ENCODE results near the gene YIPF1.
"Not testable (repeated sequence)": the region's sequence is repeated elsewhere in the genome, so short reads cannot be mapped to it uniquely, and the experiment has no call there.

Gene YIPF1

DNA sequence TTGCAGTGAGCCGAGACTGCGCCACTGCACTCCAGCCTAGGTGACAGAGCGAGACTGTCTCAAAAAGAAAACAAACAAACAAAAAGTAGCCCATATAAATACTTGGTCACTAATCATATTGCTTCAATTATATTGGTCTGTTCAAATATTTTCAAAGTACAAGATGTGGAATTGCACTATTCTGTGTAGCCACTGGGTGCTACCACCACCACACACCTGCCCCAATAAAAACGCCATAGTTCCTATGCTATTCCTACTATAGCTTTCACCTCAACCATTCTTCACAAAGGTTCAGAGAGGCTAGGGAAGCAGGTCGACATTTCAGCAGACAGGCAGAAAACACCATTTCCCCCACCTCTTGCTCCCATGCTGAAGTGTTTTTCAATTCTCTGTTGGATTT lies 68.2 kb downstream of the YIPF1 start:
- DNase-seq (ENCODE audit: insufficient read length, low spot score) (no peak), FAIRE-seq (no peak)
- TF ChIP-seq CTCF (IDR thresholded peaks at IDR 0.05; ENCODE audit: insufficient read depth, missing control alignments), result no peak

GRCh38 chr1:53819387-53819786 lies 70.2 kb downstream of the YIPF1 start:
- FAIRE-seq (no peak), DNase-seq (ENCODE audit: insufficient read length, low spot score) (no peak)
- no peak for TF ChIP-seq CTCF (IDR thresholded peaks at IDR 0.05; ENCODE audit: insufficient read depth, missing control alignments)

GRCh38 chr1:53816584-53816983 lies 73.0 kb downstream of the YIPF1 start:
- DNase-seq (ENCODE audit: insufficient read length, low spot score); FAIRE-seq: not testable (repeated sequence)

GRCh38 chr1:53815484-53815883 lies 74.1 kb downstream of the YIPF1 start:
- not testable (repeated sequence) for DNase-seq (ENCODE audit: insufficient read length, low spot score); FAIRE-seq

GRCh38 chr1:53811414-53811851 lies 78.2 kb downstream of the YIPF1 start:
- no peak for DNase-seq (ENCODE audit: insufficient read length, low spot score)

DNA sequence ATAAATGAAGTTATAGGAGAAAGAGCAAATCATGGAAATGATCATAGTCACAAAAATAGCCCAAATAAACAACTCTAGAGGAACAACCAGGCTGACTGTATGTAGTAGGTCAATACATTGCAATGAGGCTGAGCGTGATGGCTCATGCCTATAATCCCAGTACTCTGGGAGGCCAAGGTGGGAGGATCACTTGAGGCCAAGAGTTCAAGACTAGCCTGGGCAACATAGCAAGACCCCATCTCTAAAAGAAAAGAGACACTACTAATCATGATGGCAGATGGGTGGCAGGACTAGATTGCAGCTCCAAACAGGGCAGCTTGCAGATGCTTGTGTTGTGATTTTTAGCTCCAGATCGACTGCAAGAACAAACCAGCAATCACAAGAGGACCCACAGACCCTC lies 79.1 kb downstream of the YIPF1 start:
- FAIRE-seq (no peak), DNase-seq (ENCODE audit: insufficient read length, low spot score) (no peak)
- no peak for TF ChIP-seq CTCF (IDR thresholded peaks at IDR 0.05; ENCODE audit: insufficient read depth, missing control alignments)

More at GRCh38 chr1:53811414-53811851, 78.2 kb downstream of the YIPF1 start:
- FAIRE-seq, result no peak
- TF ChIP-seq CTCF (IDR thresholded peaks at IDR 0.05; ENCODE audit: insufficient read depth, missing control alignments), result peak; percentile 5

DNA sequence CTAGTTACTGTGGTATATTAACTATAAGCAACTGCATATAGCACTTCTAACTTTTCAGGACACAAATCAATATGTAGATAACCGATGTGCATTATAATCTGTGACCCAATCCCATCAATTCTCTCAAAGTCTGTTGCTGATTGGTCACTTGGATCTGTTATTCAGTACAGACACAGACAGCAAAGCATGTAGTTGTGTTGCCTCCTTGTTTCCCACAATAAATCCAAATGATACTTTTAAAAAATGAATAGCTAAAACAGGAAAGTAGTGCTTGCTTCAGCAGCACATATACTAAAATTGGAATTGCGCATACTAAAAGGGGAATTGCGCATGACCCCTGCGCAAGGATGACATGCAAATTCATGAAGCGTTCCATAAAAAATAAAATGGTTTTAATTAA lies 79.6 kb downstream of the YIPF1 start:
- no peak for FAIRE-seq
- no peak for DNase-seq (ENCODE audit: insufficient read length, low spot score)
- no peak for TF ChIP-seq CTCF (IDR thresholded peaks at IDR 0.05; ENCODE audit: insufficient read depth, missing control alignments)

DNA sequence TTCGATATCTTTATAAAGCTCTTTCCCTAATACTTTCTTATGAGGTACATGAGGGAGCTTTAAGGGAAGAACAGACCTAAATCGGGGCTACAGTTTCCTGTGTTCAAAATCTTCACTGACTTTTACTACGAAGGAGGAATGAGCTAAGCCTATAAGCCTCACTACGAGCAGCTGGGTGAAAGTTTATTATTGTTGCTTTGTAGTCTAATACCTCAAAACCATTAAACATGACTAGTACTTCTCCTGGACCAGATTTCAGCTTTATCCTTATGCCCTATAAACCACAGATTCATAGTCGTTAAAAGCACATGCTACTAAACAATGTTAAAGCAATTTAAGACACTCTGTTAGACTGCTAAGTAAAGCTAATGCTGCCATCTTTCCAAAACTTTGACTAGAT lies 81.7 kb downstream of the YIPF1 start:
- TF ChIP-seq CTCF (IDR thresholded peaks at IDR 0.05; ENCODE audit: insufficient read depth, missing control alignments), result no peak
- FAIRE-seq (peak; percentile 80), DNase-seq (ENCODE audit: insufficient read length, low spot score) (no peak)
